Thyroid gland (tissue), 4 donors: ENCODE data around the gene DCDC1.

Experiments used
- POLR2A ChIP-seq, 2 donors: fragments of 450-650 bp; IDR thresholded peaks; one replicate each; pipeline ENCODE4 v1.6.1; 2017; ENCODE audit warnings: antibody characterized with exemption in 2 of 2, mild to moderate bottlenecking in 2 of 2, moderate library complexity in 1 of 2
- TF ChIP-seq, protein P1 (sequence below), 6 experiments: fragments of 200-600 bp in 3 of 6; fragments of 450-650 bp in 3 of 6; sonication (generic) in 3 of 6; IDR thresholded peaks; one replicate each; pipeline ENCODE4 v1.5.1; 2016 to 2019; ENCODE audit warnings: antibody characterized with exemption in 6 of 6, mild to moderate bottlenecking in 2 of 6, inconsistent platforms in 1 of 6, moderate library complexity in 1 of 6

DNA sequence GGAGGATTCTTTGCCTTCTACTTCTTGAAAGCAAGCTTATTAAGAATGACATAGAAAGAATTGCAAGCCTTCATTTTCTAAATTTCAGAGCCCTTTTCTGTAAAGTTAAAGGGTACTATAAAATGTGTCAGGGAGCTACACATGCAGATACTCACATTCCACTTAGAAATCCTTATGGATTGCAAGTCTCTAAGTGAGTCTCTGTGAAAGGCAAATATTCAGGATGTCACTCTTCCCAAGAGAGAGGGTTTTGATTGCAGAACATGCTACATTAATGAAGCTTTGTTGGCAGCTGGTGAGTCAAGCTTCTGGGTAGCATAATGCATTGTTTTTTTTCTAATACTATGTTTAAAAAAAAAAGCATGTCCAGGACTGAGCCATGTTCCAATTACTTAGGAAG, 369.2 kb downstream of the DCDC1 start:
- TF ChIP-seq, protein P1, sequence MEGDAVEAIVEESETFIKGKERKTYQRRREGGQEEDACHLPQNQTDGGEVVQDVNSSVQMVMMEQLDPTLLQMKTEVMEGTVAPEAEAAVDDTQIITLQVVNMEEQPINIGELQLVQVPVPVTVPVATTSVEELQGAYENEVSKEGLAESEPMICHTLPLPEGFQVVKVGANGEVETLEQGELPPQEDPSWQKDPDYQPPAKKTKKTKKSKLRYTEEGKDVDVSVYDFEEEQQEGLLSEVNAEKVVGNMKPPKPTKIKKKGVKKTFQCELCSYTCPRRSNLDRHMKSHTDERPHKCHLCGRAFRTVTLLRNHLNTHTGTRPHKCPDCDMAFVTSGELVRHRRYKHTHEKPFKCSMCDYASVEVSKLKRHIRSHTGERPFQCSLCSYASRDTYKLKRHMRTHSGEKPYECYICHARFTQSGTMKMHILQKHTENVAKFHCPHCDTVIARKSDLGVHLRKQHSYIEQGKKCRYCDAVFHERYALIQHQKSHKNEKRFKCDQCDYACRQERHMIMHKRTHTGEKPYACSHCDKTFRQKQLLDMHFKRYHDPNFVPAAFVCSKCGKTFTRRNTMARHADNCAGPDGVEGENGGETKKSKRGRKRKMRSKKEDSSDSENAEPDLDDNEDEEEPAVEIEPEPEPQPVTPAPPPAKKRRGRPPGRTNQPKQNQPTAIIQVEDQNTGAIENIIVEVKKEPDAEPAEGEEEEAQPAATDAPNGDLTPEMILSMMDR (IDR thresholded peaks at IDR 0.05): no peak
- no peak for TF ChIP-seq POLR2A (IDR thresholded peaks at IDR 0.05)
